Stimulated activated CD8-positive, alpha-beta memory T cell treated with anti-CD3 and anti-CD28 coated beads, Interleukin-4, amount 100 ng/mL, for 48 hours (primary cell): Measurements from ENCODE around the gene DSCAM.

Experiments
- DNase-seq: peaks from one replicate; pipeline ENCODE4 v3.0.0-alpha.2; 2020

DSCAM gene

DNA sequence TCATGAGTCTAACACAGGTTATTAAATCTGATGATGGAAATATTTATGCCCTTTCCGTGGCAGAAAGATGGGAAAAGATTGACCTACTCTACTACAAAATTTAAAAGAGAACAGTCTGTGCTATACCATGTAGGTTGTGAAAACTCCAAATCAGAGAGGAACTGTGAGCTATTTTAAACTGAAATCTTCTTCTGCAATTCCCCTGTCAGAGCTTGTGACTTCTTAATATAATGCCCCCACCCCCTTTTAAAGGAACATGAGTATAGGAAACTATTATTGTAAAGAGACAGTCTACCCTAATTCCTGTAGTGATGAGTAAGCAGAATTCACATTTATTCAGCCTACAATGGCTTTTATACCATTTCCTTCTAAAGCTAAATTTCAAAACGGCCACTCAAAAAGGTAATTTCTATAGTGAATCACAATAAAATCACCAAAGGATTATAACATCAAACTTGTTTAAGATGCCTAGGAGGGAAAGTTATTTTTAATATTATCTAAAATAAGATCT is 11.7 kb downstream of the DSCAM start:
- no peak for DNase-seq

DNA sequence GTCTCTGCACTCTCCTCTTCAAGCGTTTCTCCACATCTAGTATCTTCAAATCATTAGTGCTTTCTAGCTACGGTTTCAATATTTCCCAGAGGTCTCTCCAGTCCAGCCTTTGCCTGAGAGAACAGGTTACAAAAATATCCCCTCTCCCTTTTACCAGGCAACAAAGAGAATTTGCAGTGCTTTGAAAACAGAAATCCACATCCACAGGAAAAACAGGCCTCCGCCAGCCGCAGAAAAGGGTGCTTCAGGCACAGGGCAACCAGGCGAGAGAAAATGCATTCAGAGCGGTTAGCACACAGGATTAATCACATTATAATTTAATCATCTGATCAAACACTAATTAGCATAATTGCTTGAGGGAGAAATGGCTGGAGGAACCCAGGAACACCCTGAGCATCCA is 13.8 kb downstream of the DSCAM start:
- no peak for DNase-seq

DNA sequence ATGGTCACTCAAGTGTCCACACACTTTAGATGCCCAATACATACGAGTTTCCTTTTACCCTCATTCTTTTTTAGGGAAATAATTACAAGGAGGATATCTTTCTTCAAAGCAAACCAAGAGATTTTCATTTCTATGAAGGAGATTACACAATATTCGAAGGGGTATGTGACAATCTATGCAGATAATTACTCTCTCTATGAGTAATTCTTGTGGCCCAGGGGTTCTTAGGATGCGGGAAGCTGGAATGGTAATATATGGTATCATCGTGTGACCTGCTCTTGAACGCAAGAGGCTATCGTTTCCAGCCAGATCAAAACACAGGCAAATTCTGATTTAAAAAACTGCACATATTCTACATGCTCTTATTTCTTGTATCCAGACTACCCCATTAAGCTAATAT is 14.6 kb downstream of the DSCAM start:
- no peak for DNase-seq

DNA sequence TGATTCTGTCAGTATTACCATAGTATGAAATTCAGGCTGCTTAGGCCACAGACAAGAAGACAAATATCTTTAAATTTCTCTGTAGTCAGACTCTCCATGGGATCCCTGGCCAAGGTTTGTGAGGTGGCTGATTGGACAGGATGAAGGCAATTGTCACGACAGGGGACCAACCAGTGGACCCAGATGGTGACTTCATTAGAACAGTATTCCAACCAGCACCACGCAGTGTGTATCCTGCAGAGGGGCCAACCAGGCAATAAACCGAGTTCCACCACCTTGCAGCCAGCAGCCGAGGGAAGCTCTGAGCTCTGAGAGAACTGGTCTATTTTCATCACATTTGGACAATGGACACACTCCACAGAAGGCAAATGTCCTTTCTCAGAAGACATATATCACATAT is 16.1 kb downstream of the DSCAM start:
- DNase-seq, result no peak

DNA sequence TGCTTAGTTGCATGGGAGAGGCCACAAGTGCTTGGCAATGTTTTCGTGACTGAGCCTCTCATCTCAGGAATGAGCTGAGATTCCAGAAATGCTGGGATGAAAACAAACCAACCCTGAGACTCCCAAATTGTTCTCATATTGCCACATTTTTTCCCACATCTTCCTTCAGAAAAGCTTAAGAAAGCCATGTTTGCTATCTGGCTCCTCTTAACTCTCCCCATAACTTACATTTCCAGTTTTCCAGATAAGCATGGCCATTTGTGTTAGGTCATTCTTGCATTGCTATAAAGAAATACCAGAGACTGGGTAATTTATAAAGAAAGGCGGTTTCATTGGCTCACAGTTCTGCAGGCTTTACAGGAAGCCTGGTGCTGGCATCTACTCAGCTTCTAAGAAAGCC is 17.2 kb downstream of the DSCAM start:
- no peak for DNase-seq

DNA sequence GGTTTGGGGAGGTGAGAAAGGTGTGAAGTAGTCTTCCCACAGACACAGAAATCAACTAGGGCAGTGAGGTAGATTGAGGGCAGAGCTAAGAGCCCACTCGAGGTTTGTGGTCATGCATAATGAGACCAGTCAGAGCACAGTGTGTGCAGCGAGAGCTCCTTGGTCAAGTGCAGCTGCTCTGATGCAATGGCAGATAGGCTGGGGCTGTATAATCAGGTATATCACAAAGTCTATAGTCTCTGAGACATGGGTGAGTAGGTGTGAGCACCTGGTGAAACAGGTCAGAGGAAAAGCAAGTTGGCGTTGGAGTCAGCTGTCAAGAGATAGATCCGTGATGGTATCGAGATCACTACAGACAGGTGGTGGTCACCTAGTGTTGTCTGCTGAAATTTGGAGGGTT is 17.6 kb downstream of the DSCAM start:
- no peak for DNase-seq

DNA sequence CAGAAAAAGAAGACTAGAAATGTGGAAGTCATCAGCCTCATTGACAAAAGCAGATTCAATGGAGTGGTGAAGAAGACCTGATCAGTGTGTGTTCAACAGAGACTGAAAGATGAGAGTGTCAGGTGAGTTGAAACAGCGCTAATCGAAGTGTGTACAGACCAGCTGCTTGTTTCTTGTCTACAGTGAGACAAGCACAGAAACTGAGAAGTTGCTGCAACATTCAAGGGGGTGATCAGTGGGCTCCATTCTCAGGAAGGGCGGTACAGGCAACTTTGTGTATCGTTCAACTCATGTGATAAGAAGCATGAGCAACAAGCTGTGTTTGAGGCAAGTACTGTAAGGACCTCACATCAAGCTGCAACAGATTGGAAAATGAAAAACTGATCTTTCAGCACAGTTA is 19.4 kb downstream of the DSCAM start:
- DNase-seq, result no peak

DNA sequence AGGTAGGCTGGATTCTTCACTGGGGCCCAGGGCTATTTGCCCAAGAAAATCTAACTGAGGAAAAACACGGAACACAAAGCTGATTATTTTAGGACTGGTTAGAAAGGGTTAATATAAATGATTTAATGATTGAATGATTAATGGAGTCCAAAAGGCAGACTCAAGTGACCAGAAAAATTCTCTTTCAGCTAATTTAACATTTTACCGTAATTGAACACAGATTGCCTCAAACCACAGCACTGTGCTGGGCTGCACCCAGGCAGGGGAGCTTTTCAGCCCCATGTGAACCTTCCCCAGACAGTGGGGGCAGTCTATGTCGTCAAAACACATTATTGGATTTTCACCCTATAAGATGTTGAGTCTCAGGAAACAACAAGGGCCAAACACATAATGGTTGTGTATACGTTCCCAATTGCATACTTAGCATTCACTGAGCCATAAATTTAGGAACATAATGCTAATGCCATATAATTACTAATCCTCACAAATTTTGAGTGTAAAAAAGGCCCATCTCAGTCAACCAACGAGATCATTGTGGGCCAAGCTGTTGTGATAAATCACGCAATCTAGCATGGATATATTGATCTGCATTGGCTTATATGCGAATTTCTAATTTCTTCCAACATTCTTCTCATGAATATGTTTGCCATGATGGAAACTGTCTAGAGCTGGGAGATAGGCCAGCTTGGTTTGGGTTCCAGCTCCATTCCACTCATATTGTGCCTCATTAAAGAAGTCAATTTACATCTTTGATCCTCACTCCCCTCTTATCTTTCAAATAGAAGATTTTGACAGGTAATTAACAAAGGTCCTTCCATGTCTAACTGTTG is 27.7 kb downstream of the DSCAM start:
- no peak for DNase-seq

DNA sequence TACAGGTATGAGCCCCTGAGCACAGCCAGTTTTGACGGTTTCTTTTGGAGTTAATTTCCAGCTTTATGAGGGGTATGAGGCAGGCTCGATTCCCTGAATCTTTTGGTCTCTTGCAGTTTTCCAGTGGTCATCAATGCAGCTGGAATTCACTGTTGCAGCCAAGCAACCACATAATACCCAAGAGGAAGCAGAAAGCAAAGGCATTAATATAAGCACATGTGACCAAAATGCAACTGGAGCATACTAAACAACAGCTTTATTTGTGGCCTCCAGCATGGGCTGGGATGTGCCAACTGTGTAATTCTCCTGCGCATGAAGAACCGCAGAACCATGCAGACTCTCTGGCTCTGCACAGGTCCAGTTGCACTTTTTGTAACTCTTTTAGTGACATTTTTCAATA is 33.0 kb downstream of the DSCAM start:
- no peak for DNase-seq

DNA sequence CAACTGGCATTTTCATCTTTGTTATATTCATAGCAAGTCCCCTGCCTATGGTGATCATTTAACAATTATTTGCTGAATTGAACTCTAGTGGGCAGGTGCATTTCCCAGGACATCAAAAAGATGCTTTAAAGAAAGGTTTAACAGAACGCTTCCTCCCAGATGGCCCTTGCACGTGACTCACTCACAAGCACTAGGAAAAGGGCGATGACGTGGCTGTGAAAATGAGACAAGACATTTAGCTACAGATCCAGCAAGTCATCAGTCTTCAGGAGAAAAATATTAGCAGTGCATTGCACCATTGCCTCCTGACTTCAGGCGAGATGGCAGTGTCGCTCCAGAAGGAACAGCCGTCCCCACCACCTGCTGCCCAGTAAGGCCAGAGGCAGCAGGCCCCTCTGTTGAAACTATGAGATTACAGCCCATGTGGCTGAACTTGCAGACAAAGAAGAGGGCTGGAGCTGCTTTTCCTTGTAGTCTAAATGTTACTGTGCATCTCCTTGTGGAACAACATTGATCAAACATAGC is 37.2 kb downstream of the DSCAM start:
- DNase-seq, result no peak

DNA sequence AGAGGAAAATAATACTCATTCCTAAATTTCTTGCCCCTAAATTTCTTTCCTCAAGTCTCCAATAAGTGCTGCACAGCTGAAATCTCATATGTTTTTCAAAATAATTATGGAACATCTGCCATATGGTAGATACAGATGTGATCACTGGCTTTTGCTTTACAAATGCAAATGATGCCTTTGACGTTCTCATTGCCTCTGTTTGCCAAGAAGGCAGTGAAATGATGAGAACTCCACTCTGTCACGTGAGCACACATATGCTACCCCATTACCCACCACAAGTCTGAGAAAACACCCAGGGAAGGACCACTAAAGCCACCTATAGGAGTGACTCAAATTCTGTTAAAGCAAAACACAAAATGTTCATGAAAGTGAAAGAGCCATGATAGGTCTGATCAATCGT is 43.9 kb downstream of the DSCAM start:
- DNase-seq, result no peak

DNA sequence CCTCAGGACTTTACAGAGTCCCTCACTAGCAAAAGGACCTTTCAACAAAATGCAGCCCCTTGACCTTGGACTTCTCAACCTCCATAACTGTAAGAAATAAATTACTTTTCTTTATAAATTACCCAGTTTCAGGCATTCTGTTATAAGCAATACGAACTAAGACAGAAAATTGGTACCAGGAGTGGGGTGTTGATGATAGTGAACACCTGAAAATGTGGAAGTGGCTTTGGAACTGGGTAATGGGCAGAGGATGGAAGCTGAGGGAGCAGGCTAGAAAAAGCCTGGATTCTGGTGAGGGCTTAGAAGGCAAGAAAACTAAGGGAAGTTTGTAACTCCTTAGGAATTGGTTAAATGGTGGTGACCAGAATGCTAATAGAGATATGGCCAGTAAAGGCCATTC is 46.8 kb downstream of the DSCAM start:
- DNase-seq, result no peak

DNA sequence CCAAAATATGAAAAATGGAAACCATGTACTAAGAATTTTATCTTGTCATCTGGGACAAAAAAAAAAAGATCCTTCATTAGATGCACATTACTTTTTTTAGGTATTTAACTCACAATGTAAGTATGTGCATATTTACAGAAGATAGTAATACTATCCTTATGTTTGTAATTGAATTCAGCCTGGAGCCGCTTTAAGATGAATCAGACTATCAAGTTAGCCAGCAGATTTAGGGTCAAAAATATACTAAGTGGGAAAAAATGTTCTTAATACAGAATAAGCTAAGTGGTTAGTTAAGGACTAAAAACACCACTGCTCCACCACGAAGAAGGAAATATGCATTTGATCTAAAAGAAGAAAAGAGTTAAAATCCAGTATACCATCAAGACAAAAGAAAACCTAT is 49.1 kb downstream of the DSCAM start:
- no peak for DNase-seq

DNA sequence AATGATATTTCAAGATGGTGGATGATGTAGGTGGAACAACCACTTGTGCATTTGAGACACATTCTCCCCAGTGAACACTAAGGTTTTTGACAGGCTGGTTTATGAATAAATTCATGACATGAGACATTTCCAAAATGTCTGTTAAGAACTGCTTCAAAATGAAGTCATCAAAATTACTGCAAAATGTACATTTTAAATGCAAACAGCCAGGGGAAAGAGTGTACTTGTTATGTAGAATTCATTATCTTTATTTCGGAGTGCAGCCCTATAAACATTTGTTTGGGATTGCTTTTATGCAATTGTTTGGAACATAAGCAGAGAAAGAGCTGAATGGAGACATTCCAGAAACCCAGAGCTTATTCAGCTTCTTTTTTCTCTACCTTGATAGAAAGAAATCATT is 49.5 kb downstream of the DSCAM start:
- DNase-seq, result no peak

DNA sequence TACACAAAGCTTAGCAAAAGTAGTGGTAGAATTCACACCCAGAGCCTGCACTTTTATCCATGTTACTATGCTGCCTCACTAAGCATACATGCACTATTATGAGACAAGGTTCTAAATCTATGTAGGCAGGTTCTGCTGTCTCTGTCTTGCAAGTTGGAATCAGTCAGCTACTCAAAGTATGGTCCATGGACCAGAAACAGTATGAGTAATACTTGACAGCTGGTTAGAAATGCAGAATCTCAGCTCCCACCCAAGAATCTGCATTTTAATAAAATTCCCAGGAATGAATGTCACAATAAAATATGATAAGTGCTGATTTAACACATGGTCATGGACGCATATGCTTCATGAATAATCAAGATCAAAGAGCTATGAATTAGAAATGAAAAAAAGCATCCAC is 50.5 kb downstream of the DSCAM start:
- DNase-seq, result no peak

DNA sequence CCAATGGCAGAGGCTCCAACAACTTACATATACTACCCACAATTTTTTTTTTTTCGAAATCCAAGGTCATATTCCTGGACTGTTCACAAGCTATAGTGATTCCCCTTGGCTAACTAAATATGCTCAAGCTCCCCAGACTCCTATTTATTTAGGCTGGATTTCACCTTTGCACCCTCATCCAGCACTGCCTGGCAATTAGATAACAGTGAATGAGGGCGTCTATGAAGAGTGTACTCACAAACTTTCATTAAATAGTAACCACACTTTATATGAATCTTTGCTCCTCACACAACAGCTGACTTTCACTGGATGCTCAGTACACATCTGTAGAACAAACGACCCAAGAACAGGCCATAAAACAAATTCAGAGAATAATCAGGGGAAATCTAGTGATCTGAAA is 51.6 kb downstream of the DSCAM start:
- DNase-seq, result no peak

DNA sequence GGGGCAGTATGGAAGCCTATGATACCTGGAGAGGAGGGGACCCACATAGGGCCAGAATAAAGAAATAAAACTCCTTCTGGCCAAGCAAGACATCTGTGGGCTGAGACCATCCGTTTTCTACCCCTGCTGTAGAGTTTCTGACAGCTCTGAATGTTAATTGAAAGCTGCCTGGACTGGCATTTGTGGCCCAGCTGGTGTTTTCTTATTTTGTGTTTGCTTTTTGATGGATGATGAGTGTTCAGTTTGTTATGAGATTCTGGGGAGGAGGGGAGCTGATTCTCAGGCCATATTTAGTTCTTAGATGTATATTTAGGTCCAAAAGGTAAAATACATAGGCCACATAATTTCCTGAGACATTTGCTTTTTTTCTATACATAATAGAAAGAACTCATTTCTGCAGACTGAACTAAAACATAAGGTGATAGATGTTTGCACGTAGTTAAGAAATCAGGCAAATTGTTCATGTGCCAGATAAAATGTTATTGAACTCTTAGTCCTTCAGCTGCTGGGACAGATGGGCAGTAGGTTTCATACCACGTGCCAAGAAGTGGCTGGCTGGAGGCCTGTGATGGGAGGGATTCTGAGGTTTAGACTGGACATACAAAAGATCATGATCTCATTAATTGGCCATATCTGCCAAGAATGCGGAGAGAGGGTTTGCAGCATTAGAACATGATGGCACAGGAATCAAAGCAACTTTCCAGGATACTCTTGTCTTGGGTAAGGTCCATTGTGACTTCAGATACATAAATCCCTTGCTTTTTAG is 54.1 kb downstream of the DSCAM start:
- DNase-seq, result no peak

DNA sequence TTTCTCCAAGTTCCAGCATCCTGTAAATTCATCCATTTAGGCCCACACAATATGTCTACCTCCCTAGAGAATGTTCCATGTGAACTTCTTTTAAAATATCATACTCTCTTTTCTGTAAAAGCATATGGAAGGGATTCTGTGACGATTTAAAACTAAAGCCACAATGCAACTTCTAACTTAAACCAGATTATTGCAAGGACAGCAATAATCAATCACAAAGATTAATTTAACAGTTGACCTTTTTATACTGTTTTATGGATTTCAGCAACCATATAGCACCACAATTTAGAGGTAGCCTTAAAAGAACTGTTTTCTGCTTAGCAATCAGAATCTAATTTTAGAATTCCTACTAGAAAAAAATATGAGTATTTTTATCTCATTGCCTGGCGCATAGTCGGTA is 58.3 kb downstream of the DSCAM start:
- no peak for DNase-seq

DNA sequence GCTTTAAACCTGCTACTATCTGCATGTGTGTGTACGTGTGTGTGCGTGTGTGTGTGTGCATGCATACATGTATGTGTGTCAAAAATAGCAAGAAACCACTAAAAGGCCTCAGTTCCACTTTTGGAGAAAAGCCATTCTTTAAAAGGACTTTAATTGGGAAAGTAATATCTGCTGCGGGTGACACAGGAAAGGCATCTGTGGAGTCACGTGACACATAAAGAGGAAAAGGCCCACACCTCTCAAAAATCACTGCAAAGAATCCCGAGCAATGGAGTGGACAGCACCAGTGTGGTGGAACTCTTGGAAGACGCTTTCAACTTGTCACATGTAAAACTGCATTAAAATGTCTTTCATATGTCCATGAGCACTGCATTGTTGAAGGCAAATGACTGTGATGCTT is 63.6 kb downstream of the DSCAM start:
- no peak for DNase-seq

DNA sequence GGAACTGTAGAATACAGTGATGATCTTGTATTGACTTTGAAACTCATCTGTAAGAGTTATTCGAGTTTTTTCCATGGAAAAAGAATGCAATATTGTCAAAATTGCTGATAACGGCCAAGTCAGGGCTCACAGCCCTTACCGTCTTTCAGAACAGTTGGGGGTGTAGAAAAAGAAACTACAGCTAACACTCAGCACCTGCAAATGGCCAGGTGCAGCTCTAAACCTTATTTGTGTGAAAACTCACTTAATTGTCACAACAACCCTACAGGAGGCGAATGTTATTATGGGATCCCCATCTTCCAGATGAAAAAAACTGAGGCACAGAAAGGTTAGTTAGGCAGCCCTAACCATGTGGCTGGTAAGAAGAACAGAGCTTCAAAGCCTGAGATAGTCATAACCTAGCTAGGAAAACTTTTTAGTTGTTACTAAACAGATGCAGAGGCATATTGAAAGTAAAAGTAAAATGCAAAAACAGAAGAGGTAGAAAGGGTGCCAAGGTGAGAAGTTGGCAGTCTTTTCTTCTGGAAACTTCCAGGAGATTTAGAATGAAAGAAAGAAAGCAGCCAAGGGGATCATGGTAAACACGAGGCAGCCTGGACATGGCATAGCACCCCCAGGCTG is 76.4 kb downstream of the DSCAM start:
- no peak for DNase-seq

DNA sequence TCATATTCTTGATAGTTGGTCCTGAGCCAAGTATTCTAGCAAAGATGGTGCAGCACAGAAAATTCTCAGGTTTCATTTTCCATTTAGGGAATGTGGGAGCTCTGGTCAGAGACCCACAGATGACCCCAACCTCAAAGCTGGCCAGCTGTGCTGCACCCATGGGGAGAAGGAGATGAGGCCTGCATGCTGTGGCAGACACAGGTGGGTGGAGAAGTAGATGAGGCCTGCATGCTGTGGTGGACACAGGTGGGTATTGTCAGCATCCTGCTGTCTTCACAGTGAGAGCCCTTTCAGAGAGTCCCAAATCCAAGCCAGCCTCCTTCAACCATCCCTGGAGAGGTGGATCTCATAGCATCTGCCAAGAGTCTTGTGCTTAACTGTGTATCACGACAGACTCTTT is 77.7 kb downstream of the DSCAM start:
- DNase-seq, result no peak

DNA sequence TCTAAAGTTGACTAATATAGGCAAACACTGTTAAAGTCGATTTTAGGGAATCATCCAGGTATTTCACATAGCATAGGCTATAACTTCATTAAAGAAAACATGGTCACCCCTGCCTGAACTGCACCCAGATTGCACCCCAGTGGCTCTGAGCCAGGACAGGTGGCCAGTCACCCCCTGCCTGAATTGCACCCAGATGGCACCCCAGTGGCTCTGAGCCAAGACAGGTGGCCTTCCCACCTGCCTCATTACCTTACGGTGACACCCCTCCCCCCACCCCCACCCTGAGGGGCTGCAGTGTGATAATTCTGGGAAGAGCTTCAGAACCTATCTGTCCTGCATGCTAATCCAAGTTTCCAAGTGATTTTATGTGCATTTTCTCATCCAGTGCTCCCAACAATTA is 78.9 kb downstream of the DSCAM start:
- DNase-seq, result no peak

DNA sequence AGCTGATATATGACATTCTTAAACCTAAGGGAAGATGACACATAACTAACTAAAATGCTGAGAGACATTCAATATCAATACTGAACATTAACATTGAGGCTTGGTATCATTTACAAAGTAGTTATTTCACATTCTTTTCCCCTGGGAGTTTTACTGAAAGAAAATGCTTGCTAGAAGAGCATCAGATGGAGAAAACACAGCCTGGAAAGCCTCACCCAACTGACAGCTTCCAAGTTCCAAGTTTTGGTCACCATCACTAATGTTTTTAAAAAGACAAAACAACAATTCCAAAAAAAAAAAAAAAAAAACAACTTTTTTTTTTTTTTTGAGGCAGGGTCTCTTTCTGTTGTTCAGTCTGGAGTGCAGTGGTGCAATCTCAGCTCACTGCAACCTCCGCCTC is 80.6 kb downstream of the DSCAM start:
- no peak for DNase-seq

DNA sequence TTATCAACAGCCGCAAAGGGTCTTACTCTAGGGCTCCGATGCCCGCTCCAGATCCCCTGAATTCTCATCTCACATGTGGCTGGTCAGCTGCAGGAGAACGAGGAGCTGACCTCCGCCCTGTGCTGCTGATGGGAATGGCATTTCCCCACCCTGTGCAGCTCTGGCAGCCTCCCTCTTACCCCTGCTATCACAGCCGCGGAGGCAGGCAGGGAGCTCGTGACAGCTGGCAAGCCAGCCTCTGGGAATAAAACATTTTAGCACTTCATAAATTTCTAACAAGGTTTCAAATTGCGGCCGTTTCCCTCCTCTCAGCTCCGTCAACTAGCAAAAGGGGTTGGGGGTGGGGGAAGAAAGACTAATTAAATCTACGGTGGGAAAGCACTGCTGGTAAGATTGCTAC is 81.1 kb downstream of the DSCAM start:
- no peak for DNase-seq
